GM12878 (cell line): Measurements from ENCODE around the gene STX10. TPM values are rescaled to one million over a fixed set of nuclear protein-coding genes. Genes with fewer than 3 reads are reported as not detected.

Experiments used
- CBX5 ChIP-seq: sonication (generic); IDR thresholded peaks from 2 replicates; pipeline ENCODE4 v1.6.1; 2016; ENCODE audit warnings: low read depth, moderate library complexity, mild to moderate bottlenecking, inconsistent platforms
- E4F1 ChIP-seq: fragments of 450-650 bp; IDR thresholded peaks from 2 replicates; pipeline ENCODE4 v1.6.1; 2018; ENCODE audit warnings: borderline replicate concordance, mild to moderate bottlenecking; ENCODE audit not compliant: partially characterized antibody
- IKZF2 ChIP-seq, 2 experiments: fragments of 450-650 bp; IDR thresholded peaks; 2 replicates each; pipeline ENCODE4 v1.6.1; 2017; ENCODE audit warnings: mild to moderate bottlenecking in 2 of 2, moderate library complexity in 2 of 2
- MXI1 ChIP-seq: fragments of 150-350 bp; IDR thresholded peaks from 2 replicates; pipeline ENCODE4 v1.6.1; 2011; ENCODE audit warnings: low read depth, mild to moderate bottlenecking, inconsistent platforms, low read length, improper control_type of control experiment
- NFXL1 ChIP-seq: fragments of 450-650 bp; IDR thresholded peaks from 2 replicates; pipeline ENCODE4 v1.6.1; 2017; ENCODE audit warnings: antibody characterized with exemption, mild to moderate bottlenecking, borderline replicate concordance
- NR2F1 ChIP-seq: fragments of 450-650 bp; conservative IDR thresholded peaks from 2 replicates; pipeline ENCODE4 v1.6.1; 2017; ENCODE audit warnings: mild to moderate bottlenecking
- POLR2A ChIP-seq: IDR thresholded peaks from 2 replicates; pipeline ENCODE4 v1.6.1; 2011; ENCODE audit warnings: low read depth, mild to moderate bottlenecking, low read length
- SMAD5 ChIP-seq: IDR thresholded peaks from 2 replicates; pipeline ENCODE4 v1.6.1; 2016; ENCODE audit warnings: antibody characterized with exemption, low read depth
- SRF ChIP-seq, 2 experiments: IDR thresholded peaks; 2 replicates each; pipeline ENCODE4 v1.6.1; 2011; ENCODE audit warnings: low read depth in 2 of 2, low read length in 2 of 2, mild to moderate bottlenecking in 1 of 2, moderate library complexity in 1 of 2
- TBL1XR1 ChIP-seq: IDR thresholded peaks from 2 replicates; pipeline ENCODE4 v1.6.1; 2012; ENCODE audit warnings: low read depth, low read length, improper control_type of control experiment
- TCF12 ChIP-seq: IDR thresholded peaks from 2 replicates; pipeline ENCODE4 v1.6.1; 2011; ENCODE audit warnings: low read depth, mild to moderate bottlenecking, low read length
- YBX1 ChIP-seq: fragments of 450-650 bp; IDR thresholded peaks from 2 replicates; pipeline ENCODE4 v1.6.1; 2016; ENCODE audit warnings: antibody characterized with exemption
- polyA plus RNA-seq, 11 experiments: library from polyadenylated mRNA; depleted of rRNA in 4 of 11; unstranded in 6 of 11; stranded (reverse) in 5 of 11; fragments of >200 nt; fragmentation: Nextera tagmentation in 4 of 11; fragmentation: Illumina TruSeq in 1 of 11; extraction: Ambion mirVana in 4 of 11; extraction: Trizol in 1 of 11; gene quantifications; 1 replicate in 1 of 11; 2 replicates in 10 of 11; pipeline versions ENCODE4 v1.2.1 to v1.2.3, GENCODE V29; 2011 to 2016; ENCODE audit warnings: inconsistent platforms in 2 of 11, missing spikeins in 2 of 11, low read depth in 1 of 11
- total RNA-seq, 4 experiments: library from RNA; depleted of rRNA in 3 of 4; stranded (reverse); fragments of >200 nt in 3 of 4; fragmentation: Illumina TruSeq in 1 of 4; extraction: Trizol in 1 of 4; gene quantifications; 2 replicates each; pipeline versions ENCODE4 v1.2.1 to v1.2.3, GENCODE V29; 2013 to 2021
- TF ChIP-seq, protein P1 (sequence below): IDR thresholded peaks from 2 replicates; pipeline ENCODE4 v1.6.1; 2011; ENCODE audit warnings: mild to moderate bottlenecking, low read depth, low read length, moderate library complexity; ENCODE audit not compliant: insufficient replicate concordance
- TF ChIP-seq, protein P2 (sequence below): IDR thresholded peaks from 2 replicates; pipeline ENCODE4 v1.6.1; 2012; ENCODE audit warnings: low read length, inconsistent platforms
- TF ChIP-seq, protein P3 (sequence below): fragments of 450-650 bp; conservative IDR thresholded peaks from 2 replicates; pipeline ENCODE4 v1.6.1; 2017; ENCODE audit warnings: mild to moderate bottlenecking, moderate library complexity
- TF ChIP-seq, protein P4 (sequence below): fragments of 450-650 bp; IDR thresholded peaks from 2 replicates; pipeline ENCODE4 v1.6.1; 2017; ENCODE audit warnings: mild to moderate bottlenecking, moderate library complexity

STX10 gene
- total and polyA plus RNA-seq, 10 of the 15 experiments (the other 5 are each of a cell fraction or from before 2014, with no cell fraction given), result 0.56 to 76.1 (median 47.6) TPM

DNA sequence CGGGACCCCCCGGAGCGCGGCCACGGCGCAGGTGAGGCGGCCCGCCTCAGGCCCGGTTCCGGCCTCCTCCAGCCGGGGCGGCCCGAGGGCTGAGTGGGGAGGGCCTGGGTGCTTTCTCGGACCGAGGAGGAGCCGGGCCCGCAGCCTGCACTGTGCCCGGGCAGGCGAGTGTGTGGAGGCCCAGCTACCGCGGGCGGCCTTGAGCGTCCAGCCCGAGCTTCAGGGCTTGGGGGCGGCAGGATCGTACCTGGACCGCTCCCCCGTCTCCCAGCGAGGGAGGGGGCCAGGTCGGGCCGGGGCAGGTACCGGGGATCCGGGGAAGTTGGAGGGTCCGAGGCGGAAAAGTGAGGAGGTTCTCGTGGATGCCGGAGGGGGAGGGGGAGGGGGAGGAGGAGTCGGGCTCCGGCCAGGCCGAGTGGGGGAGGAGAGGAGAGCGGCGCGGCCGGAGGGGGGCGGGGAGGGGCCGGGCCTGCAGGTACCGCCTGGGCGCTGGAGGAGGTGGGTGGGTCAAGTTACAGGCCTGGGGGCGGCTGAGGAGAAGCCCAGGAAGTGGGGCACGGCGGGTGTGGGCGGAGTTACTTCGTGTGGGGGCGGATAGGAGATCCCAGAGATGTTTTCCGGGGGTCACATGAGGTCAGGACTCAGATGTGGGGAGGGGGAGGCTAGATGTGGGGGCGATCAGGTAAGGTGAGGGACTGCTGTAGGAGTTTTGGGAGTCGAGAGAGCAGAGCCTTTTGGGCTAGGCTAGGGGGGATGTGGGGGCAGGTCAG is 31.6 kb downstream of the STX10 start (continued):
- TF ChIP-seq, protein P1, sequence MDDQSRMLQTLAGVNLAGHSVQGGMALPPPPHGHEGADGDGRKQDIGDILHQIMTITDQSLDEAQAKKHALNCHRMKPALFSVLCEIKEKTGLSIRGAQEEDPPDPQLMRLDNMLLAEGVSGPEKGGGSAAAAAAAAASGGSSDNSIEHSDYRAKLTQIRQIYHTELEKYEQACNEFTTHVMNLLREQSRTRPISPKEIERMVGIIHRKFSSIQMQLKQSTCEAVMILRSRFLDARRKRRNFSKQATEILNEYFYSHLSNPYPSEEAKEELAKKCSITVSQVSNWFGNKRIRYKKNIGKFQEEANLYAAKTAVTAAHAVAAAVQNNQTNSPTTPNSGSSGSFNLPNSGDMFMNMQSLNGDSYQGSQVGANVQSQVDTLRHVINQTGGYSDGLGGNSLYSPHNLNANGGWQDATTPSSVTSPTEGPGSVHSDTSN, result no peak
- TF ChIP-seq NFXL1 (no peak), POLR2A (peak; percentile 7; the same call in 1 of the 2 replicates), MXI1 (0 out of 2 replicates have a peak, but pooled peaks have one; percentile 22), SRF (IDR thresholded peaks at IDR 0.05; ENCODE audit: low read depth in 2 of 2, low read length in 2 of 2) (no peak), NR2F1 (peak; percentile 66), TCF12 (0 out of 2 replicates have a peak, but pooled peaks have one; percentile 7), TBL1XR1 (peak; percentile 12; the same call in 1 of the 2 replicates), CBX5 (no peak), E4F1 (no peak), SMAD5 (no peak), YBX1 (no peak), IKZF2 (IDR thresholded peaks at IDR 0.05) (no peak)
- TF ChIP-seq, protein P2, sequence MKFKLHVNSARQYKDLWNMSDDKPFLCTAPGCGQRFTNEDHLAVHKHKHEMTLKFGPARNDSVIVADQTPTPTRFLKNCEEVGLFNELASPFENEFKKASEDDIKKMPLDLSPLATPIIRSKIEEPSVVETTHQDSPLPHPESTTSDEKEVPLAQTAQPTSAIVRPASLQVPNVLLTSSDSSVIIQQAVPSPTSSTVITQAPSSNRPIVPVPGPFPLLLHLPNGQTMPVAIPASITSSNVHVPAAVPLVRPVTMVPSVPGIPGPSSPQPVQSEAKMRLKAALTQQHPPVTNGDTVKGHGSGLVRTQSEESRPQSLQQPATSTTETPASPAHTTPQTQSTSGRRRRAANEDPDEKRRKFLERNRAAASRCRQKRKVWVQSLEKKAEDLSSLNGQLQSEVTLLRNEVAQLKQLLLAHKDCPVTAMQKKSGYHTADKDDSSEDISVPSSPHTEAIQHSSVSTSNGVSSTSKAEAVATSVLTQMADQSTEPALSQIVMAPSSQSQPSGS, result no peak
- TF ChIP-seq, protein P3, sequence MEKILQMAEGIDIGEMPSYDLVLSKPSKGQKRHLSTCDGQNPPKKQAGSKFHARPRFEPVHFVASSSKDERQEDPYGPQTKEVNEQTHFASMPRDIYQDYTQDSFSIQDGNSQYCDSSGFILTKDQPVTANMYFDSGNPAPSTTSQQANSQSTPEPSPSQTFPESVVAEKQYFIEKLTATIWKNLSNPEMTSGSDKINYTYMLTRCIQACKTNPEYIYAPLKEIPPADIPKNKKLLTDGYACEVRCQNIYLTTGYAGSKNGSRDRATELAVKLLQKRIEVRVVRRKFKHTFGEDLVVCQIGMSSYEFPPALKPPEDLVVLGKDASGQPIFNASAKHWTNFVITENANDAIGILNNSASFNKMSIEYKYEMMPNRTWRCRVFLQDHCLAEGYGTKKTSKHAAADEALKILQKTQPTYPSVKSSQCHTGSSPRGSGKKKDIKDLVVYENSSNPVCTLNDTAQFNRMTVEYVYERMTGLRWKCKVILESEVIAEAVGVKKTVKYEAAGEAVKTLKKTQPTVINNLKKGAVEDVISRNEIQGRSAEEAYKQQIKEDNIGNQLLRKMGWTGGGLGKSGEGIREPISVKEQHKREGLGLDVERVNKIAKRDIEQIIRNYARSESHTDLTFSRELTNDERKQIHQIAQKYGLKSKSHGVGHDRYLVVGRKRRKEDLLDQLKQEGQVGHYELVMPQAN, result 0 out of 2 replicates have a peak, but pooled peaks have one; percentile 16
- TF ChIP-seq, protein P4, sequence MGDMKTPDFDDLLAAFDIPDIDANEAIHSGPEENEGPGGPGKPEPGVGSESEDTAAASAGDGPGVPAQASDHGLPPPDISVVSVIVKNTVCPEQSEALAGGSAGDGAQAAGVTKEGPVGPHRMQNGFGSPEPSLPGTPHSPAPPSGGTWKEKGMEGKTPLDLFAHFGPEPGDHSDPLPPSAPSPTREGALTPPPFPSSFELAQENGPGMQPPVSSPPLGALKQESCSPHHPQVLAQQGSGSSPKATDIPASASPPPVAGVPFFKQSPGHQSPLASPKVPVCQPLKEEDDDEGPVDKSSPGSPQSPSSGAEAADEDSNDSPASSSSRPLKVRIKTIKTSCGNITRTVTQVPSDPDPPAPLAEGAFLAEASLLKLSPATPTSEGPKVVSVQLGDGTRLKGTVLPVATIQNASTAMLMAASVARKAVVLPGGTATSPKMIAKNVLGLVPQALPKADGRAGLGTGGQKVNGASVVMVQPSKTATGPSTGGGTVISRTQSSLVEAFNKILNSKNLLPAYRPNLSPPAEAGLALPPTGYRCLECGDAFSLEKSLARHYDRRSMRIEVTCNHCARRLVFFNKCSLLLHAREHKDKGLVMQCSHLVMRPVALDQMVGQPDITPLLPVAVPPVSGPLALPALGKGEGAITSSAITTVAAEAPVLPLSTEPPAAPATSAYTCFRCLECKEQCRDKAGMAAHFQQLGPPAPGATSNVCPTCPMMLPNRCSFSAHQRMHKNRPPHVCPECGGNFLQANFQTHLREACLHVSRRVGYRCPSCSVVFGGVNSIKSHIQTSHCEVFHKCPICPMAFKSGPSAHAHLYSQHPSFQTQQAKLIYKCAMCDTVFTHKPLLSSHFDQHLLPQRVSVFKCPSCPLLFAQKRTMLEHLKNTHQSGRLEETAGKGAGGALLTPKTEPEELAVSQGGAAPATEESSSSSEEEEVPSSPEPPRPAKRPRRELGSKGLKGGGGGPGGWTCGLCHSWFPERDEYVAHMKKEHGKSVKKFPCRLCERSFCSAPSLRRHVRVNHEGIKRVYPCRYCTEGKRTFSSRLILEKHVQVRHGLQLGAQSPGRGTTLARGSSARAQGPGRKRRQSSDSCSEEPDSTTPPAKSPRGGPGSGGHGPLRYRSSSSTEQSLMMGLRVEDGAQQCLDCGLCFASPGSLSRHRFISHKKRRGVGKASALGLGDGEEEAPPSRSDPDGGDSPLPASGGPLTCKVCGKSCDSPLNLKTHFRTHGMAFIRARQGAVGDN, result no peak
